Pulmonary artery endothelial cell (primary cell): ENCODE measurements around the gene CNTN2. TPM values are rescaled to one million over a fixed set of nuclear protein-coding genes. Genes with fewer than 3 reads are reported as not detected.

ENCODE experiments used
- DNase-seq: peaks from one replicate; pipeline ENCODE4 v3.0.0-alpha.2; 2011; ENCODE audit warnings: low read depth, low spot score
- total RNA-seq: library from RNA; depleted of rRNA; stranded (reverse); fragments of >200 nt; gene quantifications from 2 replicates; pipeline ENCODE4 v1.2.3, GENCODE V29; 2014

Gene CNTN2
- total RNA-seq, 1 donor from 2014 or later = not detected

DNA sequence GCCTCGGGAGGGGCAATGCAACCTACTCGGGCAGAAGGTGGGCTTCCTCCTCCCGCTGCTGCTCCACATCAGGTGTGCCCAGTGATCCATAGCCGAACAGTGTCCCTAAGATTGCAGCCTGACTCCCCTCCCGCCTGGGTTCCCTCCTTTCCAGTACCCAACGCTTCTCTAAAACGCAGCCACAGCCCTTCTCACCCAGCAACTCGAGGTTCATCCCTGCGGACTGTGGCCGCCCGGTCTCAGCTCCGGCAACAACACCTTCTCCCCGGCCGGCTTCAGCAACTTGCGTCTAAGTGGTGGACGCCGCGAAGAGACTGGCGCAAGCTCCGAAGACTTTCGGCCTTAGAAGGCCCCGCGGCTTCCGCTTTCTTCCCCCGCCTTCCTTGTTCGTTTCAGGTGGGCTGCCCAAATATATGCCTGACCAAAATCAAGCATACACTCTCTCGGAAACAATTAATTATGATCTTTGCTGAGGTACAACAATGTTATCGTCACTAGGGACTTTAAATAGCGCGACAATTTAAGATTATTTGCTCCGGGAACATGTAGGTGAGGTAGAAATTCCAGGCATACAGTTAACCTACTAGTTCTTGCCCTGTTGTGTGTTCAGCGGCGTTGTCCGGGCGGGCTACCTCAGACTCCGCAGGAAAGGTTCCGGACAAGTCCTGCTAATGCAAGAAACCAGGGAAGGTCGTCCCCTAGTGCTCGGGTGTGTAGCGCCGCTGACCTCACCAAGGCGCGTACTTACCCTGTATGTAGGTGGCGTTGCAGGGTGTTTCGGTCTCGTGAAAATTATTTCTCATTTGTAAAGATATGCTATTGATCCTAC, 78.9 kb downstream of the CNTN2 start, which contains the start of gene RBBP5:
RBBP5 (minus strand) TSS at position 319 of the 829 bp plus-strand sequence; CDS start at position 214, 105 bp downstream.
- DNase-seq = peak; percentile 95

DNA sequence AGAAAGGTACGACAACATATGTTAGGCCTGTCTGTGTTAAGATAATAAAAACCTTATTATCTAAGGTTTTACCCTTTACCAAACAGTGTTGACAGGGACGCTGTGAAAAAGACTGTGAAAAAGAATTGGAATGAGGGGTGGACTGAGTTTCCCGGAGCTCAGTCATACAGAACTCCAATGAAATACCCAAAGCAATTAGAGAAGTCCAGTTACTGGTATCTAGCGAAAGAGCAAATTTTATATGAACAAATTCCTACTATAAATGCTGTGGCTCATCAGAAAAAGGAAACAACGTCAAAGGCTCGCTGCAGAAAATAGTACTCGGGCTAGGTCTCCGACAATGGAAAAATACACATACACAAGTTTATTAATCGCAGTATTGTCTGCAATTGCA, 79.5 kb downstream of the CNTN2 start:
- no peak for DNase-seq

DNA sequence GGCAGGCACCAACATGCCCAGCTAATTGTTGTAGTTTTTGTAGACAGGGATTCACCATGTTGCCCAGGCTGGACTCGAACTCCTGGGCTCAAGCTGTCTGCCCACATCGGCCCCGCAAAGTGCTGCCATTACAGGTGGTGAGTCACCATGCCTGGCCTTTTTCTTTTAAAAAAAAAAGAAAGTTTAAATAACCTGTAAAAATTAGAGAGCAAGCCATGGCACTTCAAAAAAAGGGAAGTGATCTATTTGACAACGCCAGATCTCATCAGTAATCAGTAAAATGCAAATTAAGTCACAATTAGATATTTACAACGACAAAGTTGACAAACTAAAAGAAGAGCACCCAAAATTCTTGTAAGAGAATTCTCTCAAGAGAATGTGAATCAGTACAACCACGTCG, 81.7 kb downstream of the CNTN2 start:
- DNase-seq = no peak

DNA sequence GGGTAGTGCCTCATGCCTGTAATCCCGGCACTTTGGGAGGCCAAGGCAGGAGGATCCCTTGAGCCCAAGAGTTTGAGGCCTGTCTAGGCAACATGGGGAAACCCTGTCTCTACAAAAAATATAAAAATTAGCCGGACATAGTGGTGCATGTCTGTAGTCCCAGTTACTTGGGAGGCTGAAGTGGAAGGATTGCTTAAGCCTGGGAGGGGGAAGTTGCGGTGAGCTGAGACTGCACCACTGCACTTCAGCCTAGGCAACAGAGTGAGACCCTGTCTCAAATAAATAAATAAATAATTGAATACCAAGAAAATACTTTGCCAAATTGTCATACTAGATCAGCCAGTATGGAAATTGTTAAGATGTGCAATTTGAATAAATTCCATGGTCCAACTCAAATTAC, 84.6 kb downstream of the CNTN2 start:
- DNase-seq = no peak

Other genes with a start within 250 kb of the CNTN2 start
- not detected in 2 replicates for gene NFASC, start 172.3 kb upstream of the CNTN2 start, total RNA-seq
- 1.2 and 3.0 TPM in 2 replicates for gene TMEM81, start 41.2 kb downstream of the CNTN2 start, total RNA-seq
- gene RBBP5, start 78.8 kb downstream of the CNTN2 start, total RNA-seq = 17.7 and 28.9 TPM in 2 replicates
- 11.1 and 14.5 TPM in 2 replicates for gene DSTYK, start 168.5 kb downstream of the CNTN2 start, total RNA-seq
- 1.5 and 2.8 TPM in 2 replicates for gene TMCC2, start 184.7 kb downstream of the CNTN2 start, total RNA-seq